ENCODE data around the gene CLCA1.

Gene CLCA1

GRCh38 chr1:86470859-86471258 lies 2.1 kb downstream of the CLCA1 start:
- no peak for TF ChIP-seq CTCF (conservative IDR thresholded peaks at IDR 0.05; ENCODE audit: low read depth, low read length)
- Histone ChIP-seq H3K4me1 (ENCODE audit: low read depth, poor library complexity, severe bottlenecking) (peaks cover 12% of the 10 kb centered on the region), H3K27ac (no peak overlapping the region), H3K4me2 (no peak overlapping the region), H3K9ac (no peak overlapping the region), H3K79me2 (ENCODE audit: insufficient read depth, low read depth) (no peaks in the 10 kb centered on the region), H2AFZ (ENCODE audit: low read depth) (no peak overlapping the region), H3K27me3 (ENCODE audit: insufficient read depth, low read depth) (peaks cover 14% of the 10 kb centered on the region), H3K4me3 (IDR thresholded peaks at IDR 0.05; ENCODE audit: insufficient read depth, low read depth, low read length) (no peak overlapping the region), H3K36me3 (ENCODE audit: insufficient read depth) (no peaks in the 10 kb centered on the region), H4K20me1 (ENCODE audit: insufficient read depth) (no peaks in the 10 kb centered on the region)

DNA sequence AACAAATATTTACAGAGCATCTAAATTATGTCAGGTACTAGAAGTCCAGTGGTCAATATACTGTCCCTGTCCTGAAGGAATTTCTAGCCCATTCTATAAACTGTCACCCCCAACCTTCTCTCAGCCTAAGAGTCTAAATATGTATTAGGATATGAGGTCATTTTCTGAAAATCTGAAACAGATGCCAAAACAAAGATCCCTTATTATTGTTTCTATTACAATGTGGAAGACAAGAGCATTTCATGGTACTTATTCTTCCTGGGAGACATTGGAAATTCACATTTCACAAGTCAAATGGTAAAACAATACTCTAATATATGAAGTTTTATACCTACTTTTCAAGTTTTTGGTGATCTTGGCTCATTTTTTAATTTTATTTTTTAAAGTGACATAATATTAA lies 2.6 kb downstream of the CLCA1 start:
- H3K36me3 ChIP-seq (ENCODE audit: insufficient read depth): no peaks in the 10 kb centered on the region
- no peak overlapping the region for H3K4me3 ChIP-seq (IDR thresholded peaks at IDR 0.05; ENCODE audit: insufficient read depth, low read depth, low read length)
- H3K27ac ChIP-seq: no peak overlapping the region
- no peak for TF ChIP-seq CTCF (conservative IDR thresholded peaks at IDR 0.05; ENCODE audit: low read depth, low read length)
- no peaks in the 10 kb centered on the region for H3K79me2 ChIP-seq (ENCODE audit: insufficient read depth, low read depth)
- H2AFZ ChIP-seq (ENCODE audit: low read depth): no peak overlapping the region
- H3K9ac ChIP-seq: no peak overlapping the region
- peaks cover 14% of the 10 kb centered on the region for H3K27me3 ChIP-seq (ENCODE audit: insufficient read depth, low read depth)
- peaks cover 12% of the 10 kb centered on the region for H3K4me1 ChIP-seq (ENCODE audit: low read depth, poor library complexity, severe bottlenecking)
- H3K4me2 ChIP-seq: no peak overlapping the region
- no peaks in the 10 kb centered on the region for H4K20me1 ChIP-seq (ENCODE audit: insufficient read depth)

- no peak overlapping the region for H3K4me3 ChIP-seq (IDR thresholded peaks at IDR 0.05; ENCODE audit: insufficient read depth, low read depth, low read length)
- H3K9ac ChIP-seq: no peak overlapping the region
- H3K27me3 ChIP-seq (ENCODE audit: insufficient read depth, low read depth): peaks cover 14% of the 10 kb centered on the region
- no peaks in the 10 kb centered on the region for H3K79me2 ChIP-seq (ENCODE audit: insufficient read depth, low read depth)
- peaks cover 12% of the 10 kb centered on the region for H3K4me1 ChIP-seq (ENCODE audit: low read depth, poor library complexity, severe bottlenecking)
- H3K36me3 ChIP-seq (ENCODE audit: insufficient read depth): no peaks in the 10 kb centered on the region
- TF ChIP-seq CTCF (conservative IDR thresholded peaks at IDR 0.05; ENCODE audit: low read depth, low read length): no peak
- no peak overlapping the region for H3K27ac ChIP-seq
- no peaks in the 10 kb centered on the region for H4K20me1 ChIP-seq (ENCODE audit: insufficient read depth)
- no peak overlapping the region for H3K4me2 ChIP-seq
- no peak overlapping the region for H2AFZ ChIP-seq (ENCODE audit: low read depth)
Measured at GRCh38 chr1:86472152-86472551, 3.4 kb downstream of the CLCA1 start.

DNA sequence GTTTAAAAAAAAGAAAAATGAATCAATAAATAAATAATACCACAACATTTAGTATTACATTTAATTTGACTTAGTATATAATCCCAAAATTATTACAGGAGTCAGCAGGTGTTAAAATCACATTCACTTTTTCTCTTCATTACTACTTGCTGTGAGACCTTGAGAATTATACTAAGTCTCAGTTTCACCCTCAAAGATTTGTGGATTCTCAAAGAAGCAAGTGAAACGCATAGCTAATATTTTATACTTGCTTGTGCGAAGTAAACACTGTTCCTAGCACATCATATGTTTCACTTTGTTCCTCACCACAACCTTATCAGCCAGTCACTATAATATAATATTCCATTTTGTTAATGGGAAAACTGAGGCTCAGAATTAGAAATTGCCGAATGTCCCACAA lies 4.0 kb downstream of the CLCA1 start:
- Histone ChIP-seq H3K36me3 (ENCODE audit: insufficient read depth) (no peaks in the 10 kb centered on the region), H3K27ac (no peak overlapping the region), H4K20me1 (ENCODE audit: insufficient read depth) (no peaks in the 10 kb centered on the region), H3K79me2 (ENCODE audit: insufficient read depth, low read depth) (no peaks in the 10 kb centered on the region), H3K9ac (no peak overlapping the region), H2AFZ (ENCODE audit: low read depth) (no peak overlapping the region), H3K4me1 (ENCODE audit: low read depth, poor library complexity, severe bottlenecking) (peaks cover 12% of the 10 kb centered on the region), H3K4me3 (IDR thresholded peaks at IDR 0.05; ENCODE audit: insufficient read depth, low read depth, low read length) (no peak overlapping the region), H3K27me3 (ENCODE audit: insufficient read depth, low read depth) (peaks cover 14% of the 10 kb centered on the region), H3K4me2 (peak overlapping the region; percentile 1; the same call in 1 of the 2 replicates)
- TF ChIP-seq CTCF (conservative IDR thresholded peaks at IDR 0.05; ENCODE audit: low read depth, low read length): no peak

Measured in KMS-11 (cell line).